IPS-NIHi7 (cell line): ENCODE data around the gene ADORA3.
"Not testable (repeated sequence)": the region's sequence is repeated elsewhere in the genome, so short reads cannot be mapped to it uniquely, and the experiment has no call there.

ENCODE experiments used
- DNase-seq: peaks from one replicate; pipeline ENCODE4 v3.0.0; 2012; ENCODE audit warnings: mixed read lengths; ENCODE audit errors: extremely low spot score

ADORA3 gene

GRCh38 chr1:111503585-111504060, at the start of gene ADORA3, which contains the start of gene TMIGD3:
ADORA3 (minus strand) TSS chr1:111503633; CDS start chr1:111503354, 279 bp downstream.
TMIGD3 (minus strand) TSS chr1:111503633; CDS start chr1:111503354, 279 bp downstream.
- DNase-seq = no peak

GRCh38 chr1:111553196-111553595, 49.8 kb upstream of the ADORA3 start:
- no peak for DNase-seq

- no peak for DNase-seq
Measured at GRCh38 chr1:111552587-111552986, 49.2 kb upstream of the ADORA3 start.

GRCh38 chr1:111551623-111552411, 48.4 kb upstream of the ADORA3 start:
- DNase-seq = no peak

- not testable (repeated sequence) for DNase-seq
Measured at GRCh38 chr1:111547786-111548185, 44.4 kb upstream of the ADORA3 start.

- peak; percentile 26 for DNase-seq
Measured at GRCh38 chr1:111542187-111542586, 38.8 kb upstream of the ADORA3 start.

- DNase-seq = peak; percentile 59
Measured at GRCh38 chr1:111541721-111542120, 38.3 kb upstream of the ADORA3 start.

GRCh38 chr1:111540928-111541327, 37.5 kb upstream of the ADORA3 start:
- DNase-seq = no peak

- no peak for DNase-seq
Measured at GRCh38 chr1:111538343-111539025, 35.1 kb upstream of the ADORA3 start.

GRCh38 chr1:111535256-111536191, 32.1 kb upstream of the ADORA3 start:
- DNase-seq = no peak

GRCh38 chr1:111520053-111520452, 16.6 kb upstream of the ADORA3 start:
- DNase-seq = no peak

- DNase-seq = no peak
Measured at GRCh38 chr1:111517469-111518225, 14.2 kb upstream of the ADORA3 start.

- DNase-seq = peak; percentile 77
Measured at GRCh38 chr1:111516005-111516535, 12.6 kb upstream of the ADORA3 start.

GRCh38 chr1:111515291-111516004, 12.0 kb upstream of the ADORA3 start:
- DNase-seq = no peak

- DNase-seq = no peak
Measured at GRCh38 chr1:111513410-111514020, 10.1 kb upstream of the ADORA3 start.

- DNase-seq = no peak
Measured at GRCh38 chr1:111512931-111513330, 9.5 kb upstream of the ADORA3 start.

- DNase-seq = no peak
Measured at GRCh38 chr1:111512132-111512889, 8.9 kb upstream of the ADORA3 start.

- no peak for DNase-seq
Measured at GRCh38 chr1:111511370-111511769, 7.9 kb upstream of the ADORA3 start.

- DNase-seq = no peak
Measured at GRCh38 chr1:111509997-111510375, 6.6 kb upstream of the ADORA3 start.
